ENCODE results near the gene CISH.

CISH gene

DNA sequence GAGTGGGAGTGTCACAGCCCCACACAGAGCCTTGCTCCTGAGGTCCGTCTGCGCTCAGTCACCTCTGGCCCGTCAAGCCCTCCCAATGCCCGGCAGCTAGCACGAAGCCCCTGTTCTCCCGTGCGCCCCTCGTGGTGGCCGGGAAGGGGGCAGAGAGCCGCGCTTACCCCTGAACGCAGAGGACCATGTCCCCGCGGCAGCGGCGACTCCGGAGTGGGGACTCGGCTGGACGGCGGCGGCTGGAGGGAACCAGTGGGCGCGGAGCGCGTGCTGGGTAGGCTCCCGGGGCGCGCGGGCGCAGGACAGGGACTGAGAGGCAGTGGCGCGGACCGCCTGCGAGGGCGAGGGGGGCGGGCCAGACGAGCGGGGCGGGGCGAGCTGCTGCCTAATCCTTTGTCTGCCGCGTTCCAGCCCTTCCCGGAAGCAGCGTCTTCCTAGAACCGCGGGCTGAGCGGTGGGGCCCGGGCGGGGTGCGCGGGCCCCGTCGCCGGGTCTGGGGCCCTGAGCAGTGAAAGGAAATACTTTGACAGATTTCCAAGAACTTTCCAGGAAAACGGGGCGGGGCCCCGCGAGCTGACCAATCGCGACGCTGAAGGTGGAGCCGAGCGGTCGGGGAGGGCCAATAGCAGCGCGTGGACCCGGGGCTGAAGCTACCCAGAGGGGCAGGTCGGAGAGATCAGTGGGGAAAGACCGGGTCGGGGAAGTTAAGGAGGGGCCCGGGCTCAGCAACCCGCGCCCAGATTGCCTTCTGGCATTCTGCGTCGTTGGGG, at the start of gene CISH:
TSS of gene CISH (minus strand) at position 311 of the 770 bp plus-strand sequence. CDS start at position 187, 124 bp downstream.
- CTCF ChIA-PET: interaction anchor here (1.1 to 17.5 kb wide), 10 partner anchors 10 to 758 kb away, joined by 3 to 419 read pairs (median 62); partner anchors contain the start of genes C3orf18, CYB561D2, HEMK1 and NPRL2
- POLR2A ChIA-PET: interaction anchor here (0.8 to 1.3 kb wide), 4 partner anchors 20 to 773 kb away, joined by 3 to 7 read pairs (median 4); partner anchors contain the start of genes HEMK1 and MANF
- peak; percentile 92 for DNase-seq (ENCODE audit: extremely low spot score)
- TF ChIP-seq, protein P1, sequence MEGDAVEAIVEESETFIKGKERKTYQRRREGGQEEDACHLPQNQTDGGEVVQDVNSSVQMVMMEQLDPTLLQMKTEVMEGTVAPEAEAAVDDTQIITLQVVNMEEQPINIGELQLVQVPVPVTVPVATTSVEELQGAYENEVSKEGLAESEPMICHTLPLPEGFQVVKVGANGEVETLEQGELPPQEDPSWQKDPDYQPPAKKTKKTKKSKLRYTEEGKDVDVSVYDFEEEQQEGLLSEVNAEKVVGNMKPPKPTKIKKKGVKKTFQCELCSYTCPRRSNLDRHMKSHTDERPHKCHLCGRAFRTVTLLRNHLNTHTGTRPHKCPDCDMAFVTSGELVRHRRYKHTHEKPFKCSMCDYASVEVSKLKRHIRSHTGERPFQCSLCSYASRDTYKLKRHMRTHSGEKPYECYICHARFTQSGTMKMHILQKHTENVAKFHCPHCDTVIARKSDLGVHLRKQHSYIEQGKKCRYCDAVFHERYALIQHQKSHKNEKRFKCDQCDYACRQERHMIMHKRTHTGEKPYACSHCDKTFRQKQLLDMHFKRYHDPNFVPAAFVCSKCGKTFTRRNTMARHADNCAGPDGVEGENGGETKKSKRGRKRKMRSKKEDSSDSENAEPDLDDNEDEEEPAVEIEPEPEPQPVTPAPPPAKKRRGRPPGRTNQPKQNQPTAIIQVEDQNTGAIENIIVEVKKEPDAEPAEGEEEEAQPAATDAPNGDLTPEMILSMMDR (IDR thresholded peaks at IDR 0.05; ENCODE audit: control extremely low read depth, extremely low read depth, low read depth, missing control alignments): peak; percentile 38

- TF ChIP-seq, protein P1 (IDR thresholded peaks at IDR 0.05; ENCODE audit: control extremely low read depth, extremely low read depth, low read depth, missing control alignments): no peak
These were observed 48.8 kb upstream of the CISH start for GRCh38 chr3:50660386-50660785.

GRCh38 chr3:50658831-50659230, 47.3 kb upstream of the CISH start:
- POLR2A ChIA-PET: no interaction called here
- CTCF ChIA-PET: interaction anchor here (1.2 to 1.4 kb wide), 2 partner anchors 9 to 43 kb away, joined by 3 to 4 read pairs; no protein-coding TSS in a partner anchor

More at GRCh38 chr3:50660386-50660785, 48.8 kb upstream of the CISH start:
- CTCF ChIA-PET: no interaction called here
- DNase-seq (ENCODE audit: extremely low spot score): no peak
- POLR2A ChIA-PET: no interaction called here

GRCh38 chr3:50658416-50658815, 46.8 kb upstream of the CISH start:
- TF ChIP-seq, protein P1 (IDR thresholded peaks at IDR 0.05; ENCODE audit: control extremely low read depth, extremely low read depth, low read depth, missing control alignments): no peak
- no peak for DNase-seq (ENCODE audit: extremely low spot score)
- ChIA-PET CTCF (interaction anchor here (1.2 to 1.4 kb wide), 3 partner anchors 9 to 43 kb away, joined by 3 to 4 read pairs (median 4); no protein-coding TSS in a partner anchor), POLR2A (no interaction called here)

More at GRCh38 chr3:50658831-50659230, 47.3 kb upstream of the CISH start:
- TF ChIP-seq, protein P1 (IDR thresholded peaks at IDR 0.05; ENCODE audit: control extremely low read depth, extremely low read depth, low read depth, missing control alignments): no peak
- DNase-seq (ENCODE audit: extremely low spot score): no peak

DNA sequence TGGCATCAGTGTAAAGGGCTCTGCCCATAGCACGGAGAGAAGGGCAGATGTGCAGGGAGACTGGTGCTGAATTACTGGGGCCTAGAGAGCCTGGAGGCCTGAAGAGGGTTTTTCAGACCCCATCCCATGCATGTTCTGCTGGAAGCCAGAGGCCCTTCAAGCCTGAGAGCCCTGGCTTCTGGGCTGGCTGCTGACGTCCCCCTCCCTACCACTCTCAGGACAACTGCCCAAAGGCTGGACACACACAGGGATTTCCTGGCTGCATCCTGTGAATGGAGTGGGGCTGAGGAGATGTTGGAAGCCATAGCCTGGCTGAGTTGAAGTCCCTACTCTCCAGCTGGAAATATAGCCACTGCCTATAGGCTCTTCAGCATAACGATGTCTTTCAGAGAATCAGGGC, 46.2 kb upstream of the CISH start:
- ChIA-PET CTCF (interaction anchor here (1.2 to 1.4 kb wide), 3 partner anchors 8 to 42 kb away, joined by 3 to 4 read pairs (median 4); no protein-coding TSS in a partner anchor), POLR2A (no interaction called here)

DNA sequence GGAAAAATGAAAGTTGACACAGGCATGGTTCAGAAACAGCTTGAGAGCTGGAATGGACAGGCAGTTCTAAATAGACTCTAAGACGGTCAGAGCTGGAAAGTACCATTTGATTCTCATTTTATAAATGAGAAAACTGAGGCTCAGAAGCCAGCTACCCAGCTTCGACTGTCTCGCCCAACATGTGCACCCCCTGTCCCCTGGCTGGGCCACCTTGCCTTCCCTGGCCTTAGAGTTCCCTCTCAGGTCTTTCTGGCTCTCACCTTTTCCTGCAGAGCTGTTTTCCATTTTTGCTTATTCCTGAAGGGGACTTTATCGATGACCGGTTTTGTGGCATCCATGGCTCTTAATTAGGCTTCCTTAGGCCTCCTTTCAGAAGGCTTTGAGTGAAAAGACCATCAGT, 45.8 kb upstream of the CISH start:
- POLR2A ChIA-PET: no interaction called here

More for the DNA sequence above, 46.2 kb upstream of the CISH start:
- DNase-seq (ENCODE audit: extremely low spot score): no peak
- TF ChIP-seq, protein P1 (IDR thresholded peaks at IDR 0.05; ENCODE audit: control extremely low read depth, extremely low read depth, low read depth, missing control alignments): no peak

More for the DNA sequence above, 45.8 kb upstream of the CISH start:
- CTCF ChIA-PET: interaction anchor here (1.4 to 1.5 kb wide), 2 partner anchors 20 to 42 kb away, joined by 4 to 9 read pairs; no protein-coding TSS in a partner anchor
- DNase-seq (ENCODE audit: extremely low spot score): no peak
- TF ChIP-seq, protein P1 (IDR thresholded peaks at IDR 0.05; ENCODE audit: control extremely low read depth, extremely low read depth, low read depth, missing control alignments): no peak

Data from GM10248 (cell line).